ENCODE data around the gene DCLK3.

GRCh38 chr3:36662626-36663025 lies 101.7 kb downstream of the DCLK3 start:
- no peak for TF ChIP-seq CTCF (IDR thresholded peaks at IDR 0.05)
- no peak for TF ChIP-seq EZH2 (IDR thresholded peaks at IDR 0.05; ENCODE audit: borderline replicate concordance, insufficient read depth, low read depth, low read length, poor library complexity, severe bottlenecking)

All from B cell (primary cell).